ENCODE results near the gene EPB41L3.

The EPB41L3 gene

GRCh38 chr18:5451871-5452270, 91.9 kb downstream of the EPB41L3 start:
- no peak for DNase-seq (ENCODE audit: low read depth)

- DNase-seq (ENCODE audit: low read depth) = no peak
Measured at GRCh38 chr18:5451150-5451549, 92.6 kb downstream of the EPB41L3 start.

- DNase-seq (ENCODE audit: low read depth) = no peak
Measured at GRCh38 chr18:5449858-5450509, 93.8 kb downstream of the EPB41L3 start.

DNA sequence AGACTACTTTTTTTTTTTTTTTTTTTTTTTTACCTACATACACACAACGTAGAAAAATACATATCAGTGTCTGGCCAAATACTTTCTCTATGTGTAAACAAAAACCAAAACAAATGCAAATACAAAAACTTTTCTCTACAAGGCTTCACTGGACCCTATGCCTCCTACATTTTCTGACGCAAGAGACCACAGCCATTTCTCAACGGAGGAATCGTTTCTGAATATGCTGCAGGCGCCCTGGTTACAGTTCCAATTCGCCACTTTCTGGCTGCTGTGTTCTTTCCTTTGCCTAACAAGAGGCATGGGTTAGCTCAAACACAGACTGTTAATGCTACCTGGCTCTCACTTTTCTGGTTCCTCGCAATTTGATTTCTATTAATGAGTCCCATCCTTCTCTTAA, 96.4 kb downstream of the EPB41L3 start:
- no peak for DNase-seq (ENCODE audit: low read depth)

DNA sequence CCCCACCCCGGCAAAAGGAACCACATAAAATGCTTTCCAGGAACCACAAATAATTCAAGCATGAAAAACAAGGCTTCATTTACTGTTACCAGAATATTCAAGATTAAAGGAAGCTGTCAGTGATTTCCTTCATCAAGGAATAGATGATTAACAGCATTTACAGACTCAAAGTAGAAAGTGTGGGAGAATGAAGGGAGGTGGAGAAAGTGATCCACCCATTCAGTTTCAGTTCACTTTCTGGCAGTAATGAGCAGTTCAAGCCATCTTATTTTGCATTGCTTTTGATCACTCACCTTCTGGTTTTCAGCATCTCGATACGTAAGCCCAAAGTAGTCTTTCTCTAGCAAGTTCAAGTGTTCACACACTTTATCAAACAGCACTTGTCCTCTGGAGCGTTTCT, 99.0 kb downstream of the EPB41L3 start:
- DNase-seq (ENCODE audit: low read depth) = no peak

- no peak for DNase-seq (ENCODE audit: low read depth)
Measured at GRCh38 chr18:5444269-5444668, 99.5 kb downstream of the EPB41L3 start.

DNA sequence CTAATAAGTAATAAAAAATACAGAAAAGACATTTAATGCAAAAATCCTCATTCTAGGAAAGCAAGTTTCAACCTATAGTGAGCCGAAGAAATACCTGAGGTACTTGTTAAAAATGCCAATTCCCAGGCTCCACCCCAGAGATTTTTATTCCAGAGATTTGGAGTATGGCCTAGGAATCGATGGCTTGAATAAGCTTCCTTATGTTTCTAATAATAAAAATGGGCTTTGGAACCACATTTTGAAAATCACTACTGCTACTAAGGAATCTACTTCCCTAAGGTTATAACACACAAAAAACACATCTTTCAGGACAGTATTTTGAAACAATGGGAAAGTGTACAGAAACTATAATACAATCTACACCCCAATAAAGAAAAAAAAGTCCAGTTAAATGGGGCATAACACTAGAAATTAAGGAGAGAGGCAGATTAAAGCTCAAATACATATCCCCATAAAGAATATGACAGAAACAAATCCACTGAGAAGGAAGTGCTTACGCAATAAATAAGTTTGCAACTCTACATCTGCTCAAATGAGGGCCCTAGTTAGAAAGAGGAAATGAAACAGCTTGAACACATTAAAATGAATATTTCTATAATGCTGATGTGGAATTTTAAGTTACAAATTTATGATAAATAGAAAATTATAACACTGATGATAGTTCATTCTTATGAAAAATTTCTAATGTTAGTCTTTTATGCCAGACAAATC, 103.7 kb downstream of the EPB41L3 start:
- DNase-seq (ENCODE audit: low read depth) = no peak

- DNase-seq (ENCODE audit: low read depth) = no peak
Measured at GRCh38 chr18:5434425-5434824, 109.4 kb downstream of the EPB41L3 start.

DNA sequence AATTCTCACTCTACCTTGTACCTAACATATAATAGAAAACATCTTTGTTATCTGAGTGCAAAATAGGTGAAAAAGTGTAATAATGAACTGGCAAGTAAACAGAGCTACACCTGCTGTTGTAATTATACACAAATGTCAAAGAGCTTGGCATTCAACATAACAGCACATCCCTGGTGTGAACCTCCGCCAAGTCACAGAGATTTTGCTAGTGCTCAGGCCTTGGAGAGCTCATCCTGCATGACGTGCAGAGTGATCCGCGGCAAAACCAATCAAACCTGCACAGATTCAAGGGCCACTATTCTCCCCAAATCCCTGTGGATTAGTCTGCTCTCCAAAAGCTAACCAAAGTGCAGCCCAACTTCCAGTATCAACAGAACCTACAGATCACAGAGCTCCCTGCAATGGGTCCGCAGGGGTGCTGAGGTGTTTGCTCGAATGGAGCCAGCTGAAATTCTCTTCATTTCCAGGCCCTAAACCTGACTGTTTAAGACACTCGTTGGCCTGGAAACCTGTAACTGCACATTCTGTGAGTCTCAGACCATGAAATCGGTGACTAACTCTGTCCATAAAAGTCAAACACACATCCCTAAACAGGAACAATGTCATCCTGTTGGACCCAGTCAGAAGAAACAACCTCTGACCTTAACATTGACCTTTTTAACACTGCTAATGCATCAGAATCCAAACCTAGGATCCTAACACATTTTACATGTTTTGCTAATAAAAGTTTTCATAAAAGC, 111.8 kb downstream of the EPB41L3 start:
- no peak for DNase-seq (ENCODE audit: low read depth)

- DNase-seq (ENCODE audit: low read depth) = no peak
Measured at GRCh38 chr18:5430131-5430530, 113.7 kb downstream of the EPB41L3 start.

DNA sequence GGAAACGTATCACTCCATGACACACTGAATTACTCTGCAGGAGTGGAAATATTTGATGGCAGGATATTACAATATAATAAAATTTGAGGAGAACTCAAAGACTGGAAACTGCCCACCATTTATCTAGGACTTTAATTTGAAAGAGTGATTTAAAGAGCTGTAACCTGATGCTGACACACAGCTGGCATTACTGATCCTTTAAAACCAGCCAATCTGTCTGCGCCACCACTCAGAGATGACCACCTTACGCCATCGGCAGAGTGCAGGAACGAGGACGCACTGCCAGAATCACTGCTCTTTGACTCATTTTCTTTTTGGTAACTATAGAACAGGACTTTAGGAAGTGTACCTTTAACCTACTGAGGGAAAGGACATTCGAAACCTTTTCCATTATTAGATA, 114.1 kb downstream of the EPB41L3 start:
- DNase-seq (ENCODE audit: low read depth) = no peak

- no peak for DNase-seq (ENCODE audit: low read depth)
Measured at GRCh38 chr18:5425721-5426120, 118.1 kb downstream of the EPB41L3 start.

DNA sequence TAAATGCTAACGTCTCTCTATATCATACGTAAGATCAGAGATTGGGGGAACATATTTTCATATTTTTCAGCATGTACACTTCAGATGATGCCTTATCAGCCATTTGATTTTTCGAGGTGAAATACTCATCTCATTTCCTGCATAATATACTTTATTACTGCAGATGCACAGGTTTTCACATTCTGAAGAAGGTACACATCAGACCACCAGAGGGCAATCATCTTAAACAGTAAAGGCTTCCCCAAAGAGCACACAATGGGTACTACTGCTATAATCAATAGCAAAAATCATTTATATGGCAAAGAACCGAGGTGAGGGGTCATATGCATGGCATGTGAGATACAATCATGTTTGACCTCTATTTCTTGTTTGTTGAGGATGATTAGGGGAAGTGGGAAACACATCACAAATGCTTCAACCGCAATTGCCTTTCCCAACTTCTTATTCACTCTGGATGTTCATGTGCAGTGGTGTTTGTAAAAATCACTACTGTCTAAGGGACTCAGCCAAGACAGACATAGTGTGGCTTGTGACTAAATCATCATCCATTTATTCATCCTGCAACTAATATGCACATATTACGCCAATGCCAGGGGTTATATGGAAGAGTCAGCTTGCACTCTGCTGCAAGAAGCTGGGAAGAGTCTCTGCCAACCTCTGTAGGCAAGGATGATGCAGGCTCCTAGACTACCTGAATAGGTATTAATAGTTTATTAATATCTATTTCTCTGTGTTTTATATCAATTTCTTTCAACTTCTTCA, 118.7 kb downstream of the EPB41L3 start:
- DNase-seq (ENCODE audit: low read depth) = no peak

DNA sequence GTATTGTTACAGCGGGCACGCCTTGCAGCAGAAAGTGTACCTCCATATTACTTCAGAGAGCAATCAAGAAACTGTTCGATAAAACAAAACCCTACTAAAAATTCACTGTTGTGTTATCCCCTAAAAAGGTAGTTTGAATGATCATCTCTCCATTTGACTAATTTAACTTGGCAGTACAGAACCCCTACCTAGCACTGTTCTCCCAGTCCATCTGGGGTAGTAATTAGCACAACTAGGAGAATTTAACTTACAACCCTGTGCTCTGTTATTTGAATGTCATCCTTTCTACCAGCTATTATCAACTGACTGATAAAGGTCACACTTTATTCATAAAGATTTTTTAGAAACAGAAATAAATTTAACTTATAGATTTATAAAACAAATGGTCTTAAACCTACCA, 121.2 kb downstream of the EPB41L3 start:
- no peak for DNase-seq (ENCODE audit: low read depth)

DNA sequence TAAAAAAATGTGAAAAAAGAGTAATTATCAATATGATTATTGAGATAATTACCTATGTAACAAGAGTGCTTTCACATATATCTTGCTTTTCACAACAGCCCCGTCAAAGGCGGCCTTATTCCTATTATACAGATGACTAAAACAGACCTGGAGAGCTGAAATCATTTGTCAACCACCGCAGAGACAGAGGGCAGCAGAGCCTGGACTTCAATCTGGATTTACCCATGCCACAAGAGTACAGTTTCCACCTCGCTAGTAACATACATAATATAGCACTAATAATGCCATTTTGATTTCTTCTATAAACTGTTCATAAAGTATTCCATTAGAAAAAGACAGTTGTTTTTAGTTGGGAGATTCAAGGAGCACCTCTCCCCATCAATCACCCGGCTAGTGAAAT, 121.8 kb downstream of the EPB41L3 start:
- no peak for DNase-seq (ENCODE audit: low read depth)

- DNase-seq (ENCODE audit: low read depth) = no peak
Measured at GRCh38 chr18:5420906-5421305, 122.9 kb downstream of the EPB41L3 start.

- no peak for DNase-seq (ENCODE audit: low read depth)
Measured at GRCh38 chr18:5419601-5420000, 124.2 kb downstream of the EPB41L3 start.

DNA sequence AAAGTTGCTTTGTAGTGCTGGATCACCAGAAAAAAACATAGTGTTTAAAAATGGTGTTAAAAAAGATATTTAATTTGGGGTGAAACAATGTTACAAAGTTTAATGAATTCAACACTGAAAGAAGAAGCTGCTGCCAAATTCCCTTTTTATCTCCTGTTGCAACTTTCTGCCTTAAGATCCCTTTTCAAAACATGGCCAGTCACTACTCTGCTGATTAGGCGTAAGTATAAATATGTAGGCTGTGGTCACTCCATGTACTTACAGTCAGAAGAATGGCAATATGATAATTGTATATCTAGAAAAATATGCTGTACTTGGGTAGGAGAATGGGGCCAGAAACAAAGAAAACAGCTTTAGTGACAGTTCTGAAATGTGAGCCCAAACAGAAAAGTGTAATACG, 124.8 kb downstream of the EPB41L3 start:
- no peak for DNase-seq (ENCODE audit: low read depth)

DNA sequence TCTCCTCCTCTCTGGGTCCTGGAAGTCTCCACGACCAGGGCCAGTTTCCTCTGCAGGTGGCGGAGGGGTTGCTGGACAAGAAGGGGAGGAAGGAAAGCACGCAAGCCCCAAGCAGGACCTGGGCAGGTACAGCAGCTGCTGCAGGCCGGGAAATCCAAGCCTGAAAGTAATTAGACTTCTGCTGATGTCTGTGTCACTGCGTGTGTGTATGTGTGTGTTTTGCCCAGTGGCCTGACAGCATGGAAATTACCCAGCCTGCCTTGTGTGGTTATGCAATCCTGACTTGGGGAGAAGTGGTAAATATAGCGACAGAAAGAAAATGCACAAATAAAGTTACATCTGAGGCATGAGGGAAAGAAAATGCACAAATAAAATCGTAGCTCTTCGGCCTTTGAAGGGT, 126.5 kb downstream of the EPB41L3 start:
- DNase-seq (ENCODE audit: low read depth) = no peak

- DNase-seq (ENCODE audit: low read depth) = no peak
Measured at GRCh38 chr18:5416112-5416511, 127.7 kb downstream of the EPB41L3 start.

- no peak for DNase-seq (ENCODE audit: low read depth)
Measured at GRCh38 chr18:5415665-5416064, 128.1 kb downstream of the EPB41L3 start.

GRCh38 chr18:5415031-5415430, 128.8 kb downstream of the EPB41L3 start:
- DNase-seq (ENCODE audit: low read depth) = no peak

- no peak for DNase-seq (ENCODE audit: low read depth)
Measured at GRCh38 chr18:5414546-5414945, 129.3 kb downstream of the EPB41L3 start.
